ENCODE results near the gene FICD. TPM values are rescaled to one million over a fixed set of nuclear protein-coding genes. Genes with fewer than 3 reads are reported as not detected.

FICD gene
- total RNA-seq, 4 donors from 2014 or later = 1.1 to 9.6 (median 6.2) TPM

GRCh38 chr12:108507971-108508642 is 7.0 kb upstream of the FICD start:
- intact Hi-C loops (cut with DNase I; ENCODE audit: low total_unique reads) = no loop called here
- TF ChIP-seq POLR2AphosphoS5 (IDR thresholded peaks at IDR 0.05) (no peak), POLR2A (IDR thresholded peaks at IDR 0.05) (no peak), EP300 (IDR thresholded peaks at IDR 0.05; ENCODE audit: low read depth) (no peak), CTCF (IDR thresholded peaks at IDR 0.05) (no peak)
- H3K9me3 ChIP-seq = peaks cover 3% of the 10 kb centered on the region in 2 donors
- H3K4me1 ChIP-seq = peaks cover 0 to 4% (median 0%) of the 10 kb centered on the region in 4 donors
- H3K4me3 ChIP-seq = no peak overlapping the region
- no peak overlapping the region for H3K27ac ChIP-seq
- WGBS, 2 donors (ENCODE audit: low coverage in 1 of 2) = 58% methylated on average over 3 of the region's 3 CpGs; no CpG with 5 or more reads in 1 of the 2 donors
- in situ Hi-C loops (cut with MboI; ENCODE audit: low pct_ligation_motif_present in 1 of 4, low pct_unique_long_range_greater_than_20kb in 1 of 4, low sequenced_read_pairs in 3 of 4) = no loop called here
- H3K27me3 ChIP-seq = no peaks in the 10 kb centered on the region
- no peaks in the 10 kb centered on the region for H3K36me3 ChIP-seq
- no peak for DNase-seq

- peaks cover 0 to 10% (median 0%) of the 10 kb centered on the region in 4 donors for H3K4me1 ChIP-seq
- H3K9me3 ChIP-seq = no peaks in the 10 kb centered on the region
- TF ChIP-seq EP300 (IDR thresholded peaks at IDR 0.05; ENCODE audit: low read depth) (no peak), POLR2A (IDR thresholded peaks at IDR 0.05) (no peak)
- H3K27ac ChIP-seq = no peak overlapping the region
- no peak overlapping the region for H3K4me3 ChIP-seq
- in situ Hi-C loops (cut with MboI; ENCODE audit: low pct_ligation_motif_present in 1 of 4, low pct_unique_long_range_greater_than_20kb in 1 of 4, low sequenced_read_pairs in 3 of 4) (no loop called here), intact Hi-C loops (cut with DNase I; ENCODE audit: low total_unique reads) (no loop called here)
- no peaks in the 10 kb centered on the region for H3K27me3 ChIP-seq
- no peaks in the 10 kb centered on the region for H3K36me3 ChIP-seq
- no peak for DNase-seq
- WGBS, 2 donors (ENCODE audit: low coverage in 1 of 2) = 68 to 100% methylated on average over 1 of the region's 1 CpG
These were observed 5.3 kb upstream of the FICD start for GRCh38 chr12:108509806-108510205.

GRCh38 chr12:108510836-108511235 is 4.2 kb upstream of the FICD start:
- intact Hi-C loops (cut with DNase I; ENCODE audit: low total_unique reads) = no loop called here
- 58 to 88% methylated on average over 1 to 2 of the region's 2 CpGs for WGBS, 2 donors (ENCODE audit: low coverage in 1 of 2)

GRCh38 chr12:108511633-108512540 is 3.2 kb upstream of the FICD start:
- Histone ChIP-seq H3K4me1 (peaks cover 5 to 20% (median 8%) of the 10 kb centered on the region in 4 donors), H3K27ac (no peak overlapping the region), H3K9me3 (no peaks in the 10 kb centered on the region), H3K4me3 (no peak overlapping the region), H3K27me3 (no peaks in the 10 kb centered on the region), H3K36me3 (no peaks in the 10 kb centered on the region)
- TF ChIP-seq CTCF (IDR thresholded peaks at IDR 0.05) (peak; percentile 85 to 97 (median 93)), EP300 (IDR thresholded peaks at IDR 0.05; ENCODE audit: low read depth) (no peak), POLR2AphosphoS5 (IDR thresholded peaks at IDR 0.05) (no peak)
- peak; percentile 75 for DNase-seq
- 17 to 34% methylated on average over 12 to 15 of the region's 15 CpGs for WGBS, 2 donors (ENCODE audit: low coverage in 1 of 2)
- in situ Hi-C loops (cut with MboI; ENCODE audit: low pct_ligation_motif_present in 1 of 4, low pct_unique_long_range_greater_than_20kb in 1 of 4, low sequenced_read_pairs in 3 of 4) (no loop called here), intact Hi-C loops (cut with DNase I; ENCODE audit: low total_unique reads) (loop anchor here (2.0 kb wide), 1 partner anchor 529 kb away; no protein-coding TSS in a partner anchor)

More at GRCh38 chr12:108510836-108511235, 4.2 kb upstream of the FICD start:
- Histone ChIP-seq H3K27ac (no peak overlapping the region), H3K9me3 (no peaks in the 10 kb centered on the region), H3K36me3 (no peaks in the 10 kb centered on the region), H3K4me1 (peaks cover 1 to 13% (median 4%) of the 10 kb centered on the region in 4 donors), H3K4me3 (no peak overlapping the region), H3K27me3 (no peaks in the 10 kb centered on the region)
- TF ChIP-seq POLR2AphosphoS5 (IDR thresholded peaks at IDR 0.05) (no peak), POLR2A (IDR thresholded peaks at IDR 0.05) (no peak), CTCF (IDR thresholded peaks at IDR 0.05) (no peak), EP300 (IDR thresholded peaks at IDR 0.05; ENCODE audit: low read depth) (no peak)
- DNase-seq = no peak
- in situ Hi-C loops (cut with MboI; ENCODE audit: low pct_ligation_motif_present in 1 of 4, low pct_unique_long_range_greater_than_20kb in 1 of 4, low sequenced_read_pairs in 3 of 4) = no loop called here
